GM19238 (cell line): Measurements from ENCODE around the gene USP6.
"Not testable (repeated sequence)": the region's sequence is repeated elsewhere in the genome, so short reads cannot be mapped to it uniquely, and the experiment has no call there.

Experiments
- DNase-seq: peaks from one replicate; pipeline ENCODE4 v3.0.0; 2011; ENCODE audit warnings: low spot score; ENCODE audit not compliant: insufficient read length

Gene USP6

DNA sequence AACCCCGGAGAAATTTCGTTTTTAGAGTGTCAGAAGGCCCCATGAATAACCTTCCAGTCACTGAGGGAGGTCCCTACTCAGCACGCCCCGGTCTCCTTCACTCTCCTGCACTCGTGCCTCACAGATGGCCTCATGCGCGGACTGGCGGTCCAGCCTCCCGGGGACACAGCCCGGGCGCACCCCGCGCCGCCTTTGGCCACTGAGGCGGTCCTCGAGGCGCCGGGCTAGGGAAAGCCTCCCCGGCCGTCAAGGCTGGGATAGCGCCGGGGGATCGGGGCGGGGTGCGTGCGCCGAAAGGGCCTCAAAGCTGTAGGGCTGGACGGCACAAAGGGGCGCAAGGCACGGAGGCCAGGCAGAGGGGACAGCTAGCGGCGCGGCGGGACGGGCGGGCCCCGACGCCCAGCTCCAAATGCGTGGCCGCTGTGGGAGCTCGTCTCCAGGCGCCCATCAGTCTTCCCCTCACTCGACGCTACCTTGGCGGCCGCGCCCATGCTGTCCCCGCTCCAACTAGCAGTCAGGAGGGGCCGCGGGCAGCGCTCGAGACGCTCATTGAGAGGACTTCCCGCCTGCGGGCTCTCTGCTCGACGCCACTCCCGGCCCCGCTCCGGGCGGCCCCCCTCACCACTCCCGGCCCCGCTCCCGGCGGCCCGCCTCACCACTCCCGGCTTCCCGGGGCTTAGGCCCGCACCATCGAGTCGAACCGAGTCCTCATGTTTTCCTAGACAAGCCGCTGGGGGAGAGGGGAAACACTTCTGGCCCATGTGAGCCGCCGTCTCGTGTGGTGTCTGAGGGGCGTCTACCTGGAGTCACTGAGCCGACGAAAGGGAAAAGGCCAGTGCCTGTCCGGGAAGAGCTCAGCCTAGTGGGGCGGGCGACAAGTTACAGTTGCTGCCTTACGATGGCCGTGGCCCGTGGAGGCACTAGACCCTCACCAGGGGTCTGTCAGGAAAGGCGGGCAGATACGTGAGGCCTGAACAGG lies at the start of gene USP6:
USP6 (plus strand) TSS at position 360 of the 979 bp plus-strand sequence. CDS start 14,336 bp downstream, outside the sequence.
- DNase-seq, result no peak

GRCh38 chr17:5068236-5068635 lies 47.6 kb upstream of the USP6 start:
- no peak for DNase-seq

- no peak for DNase-seq
Observed at GRCh38 chr17:5069724-5070123, 46.1 kb upstream of the USP6 start.

DNA sequence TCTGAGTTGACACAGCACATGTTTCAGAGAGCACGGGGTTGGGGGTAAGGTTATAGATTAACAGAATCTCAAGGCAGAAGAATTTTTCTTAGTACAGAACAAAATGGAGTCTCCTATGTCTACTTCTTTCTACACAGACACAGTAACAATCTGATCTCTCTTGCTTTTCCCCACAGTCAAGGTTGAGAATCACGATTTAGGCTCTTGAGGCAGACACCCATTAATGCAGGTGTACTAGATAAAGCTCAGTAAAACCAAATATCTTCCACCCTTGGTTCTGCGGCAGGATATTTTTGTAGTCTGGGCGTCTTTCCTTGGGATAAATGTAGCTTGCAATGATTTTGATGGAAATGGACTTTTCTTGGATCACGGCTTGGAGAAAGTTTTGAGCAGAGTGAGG lies 40.4 kb upstream of the USP6 start:
- not testable (repeated sequence) for DNase-seq

- not testable (repeated sequence) for DNase-seq
Observed at GRCh38 chr17:5077275-5077674, 38.6 kb upstream of the USP6 start.

DNA sequence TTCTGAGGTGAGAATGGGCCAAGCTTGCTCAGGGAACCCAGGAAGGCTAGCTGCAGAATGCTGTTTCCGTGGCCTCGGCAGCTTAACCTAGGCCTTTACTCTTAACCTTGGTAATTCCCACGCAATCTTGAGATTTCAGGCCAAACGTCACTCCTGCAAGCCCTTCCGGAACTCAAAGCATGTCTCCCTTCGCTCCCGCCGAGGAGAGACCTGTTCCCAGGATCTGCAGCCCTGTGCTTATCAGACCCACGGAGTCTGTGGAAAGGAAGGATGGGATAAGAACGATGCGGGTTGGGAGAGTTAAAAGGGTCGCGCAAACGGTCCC lies 38.1 kb upstream of the USP6 start:
- no peak for DNase-seq

GRCh38 chr17:5078106-5079028 lies 37.5 kb upstream of the USP6 start, which contains the start of gene ZFP3:
Gene ZFP3 (plus strand): TSS chr17:5078467. CDS start chr17:5091505, 13,038 bp downstream.
- DNase-seq, result peak; percentile 86

- no peak for DNase-seq
Observed at GRCh38 chr17:5080591-5080990, 35.2 kb upstream of the USP6 start.

GRCh38 chr17:5092218-5093010 lies 23.4 kb upstream of the USP6 start:
- no peak for DNase-seq

DNA sequence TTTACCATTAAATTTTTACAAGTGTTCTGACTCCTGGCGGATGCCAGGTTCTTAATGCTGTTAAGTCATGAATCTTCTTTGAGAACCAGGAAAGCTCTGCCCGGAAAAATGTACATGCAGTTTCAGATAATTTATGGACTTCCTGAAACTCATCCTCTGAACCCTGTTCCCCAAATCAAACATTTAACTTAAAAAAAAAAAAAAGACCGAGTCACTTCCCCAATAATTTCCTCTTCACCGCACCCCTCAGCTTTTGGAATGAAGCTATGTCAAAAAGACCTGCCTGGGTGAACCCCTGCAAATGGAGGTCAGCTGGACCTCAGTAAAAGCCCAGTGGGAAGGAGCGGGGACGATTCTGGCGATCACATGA lies 19.1 kb upstream of the USP6 start:
- no peak for DNase-seq

DNA sequence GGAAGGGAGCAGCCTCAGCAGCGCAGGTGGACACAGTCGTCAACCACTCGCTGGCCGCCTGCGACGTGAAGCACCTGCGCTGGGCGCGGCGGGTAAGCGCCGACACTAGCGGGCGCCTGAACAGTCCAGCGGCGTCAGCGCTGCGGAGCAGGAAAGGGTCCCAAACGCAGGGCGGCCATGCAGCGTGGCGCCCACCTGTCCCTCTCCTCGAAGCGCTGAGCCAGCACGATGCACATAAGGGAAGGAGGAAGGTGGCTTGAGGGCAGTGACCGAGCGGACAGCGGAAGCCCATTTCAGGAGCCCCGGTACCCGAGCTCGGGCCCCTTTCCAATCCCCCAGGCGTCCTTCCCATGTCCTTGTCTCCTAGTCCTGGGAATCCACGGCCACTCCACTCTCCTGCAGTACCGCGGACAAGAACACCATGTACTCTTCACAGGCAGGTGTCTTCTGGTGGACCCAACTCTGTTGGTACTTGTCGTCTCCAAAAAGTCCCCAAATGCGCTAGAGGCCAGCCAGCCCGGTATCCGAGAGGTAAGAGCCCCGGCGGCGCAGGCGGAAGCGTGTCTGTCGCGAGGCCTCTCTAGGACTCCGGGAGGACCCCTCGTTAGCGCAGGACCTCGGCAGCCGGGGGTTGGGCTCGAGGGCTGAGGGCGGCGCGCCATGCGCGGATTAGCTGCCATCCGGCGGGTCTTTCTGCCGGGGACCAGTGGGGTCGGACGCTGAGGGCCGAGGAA lies 18.6 kb upstream of the USP6 start:
- no peak for DNase-seq

DNA sequence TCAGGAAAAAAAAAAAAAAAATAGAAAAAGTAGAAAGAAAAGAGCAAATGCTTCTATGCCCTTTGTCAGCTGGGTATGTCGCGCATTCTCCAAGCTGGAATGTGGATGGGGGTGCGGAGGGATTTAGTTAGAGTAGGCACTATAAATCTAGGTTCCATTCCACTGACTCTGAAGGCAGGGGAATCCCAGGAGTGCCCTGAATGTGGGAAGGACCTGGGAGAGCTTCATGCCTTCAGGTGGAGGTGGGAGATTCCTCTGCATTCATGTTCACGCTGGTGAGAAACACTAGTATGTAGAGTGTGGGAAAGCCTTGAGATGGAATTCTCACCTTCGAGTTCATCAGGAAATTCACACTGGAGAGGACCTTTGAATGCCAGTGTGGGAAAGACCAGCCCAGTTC lies 16.6 kb upstream of the USP6 start:
- DNase-seq, result no peak

GRCh38 chr17:5100832-5101231 lies 15.0 kb upstream of the USP6 start:
- no peak for DNase-seq

DNA sequence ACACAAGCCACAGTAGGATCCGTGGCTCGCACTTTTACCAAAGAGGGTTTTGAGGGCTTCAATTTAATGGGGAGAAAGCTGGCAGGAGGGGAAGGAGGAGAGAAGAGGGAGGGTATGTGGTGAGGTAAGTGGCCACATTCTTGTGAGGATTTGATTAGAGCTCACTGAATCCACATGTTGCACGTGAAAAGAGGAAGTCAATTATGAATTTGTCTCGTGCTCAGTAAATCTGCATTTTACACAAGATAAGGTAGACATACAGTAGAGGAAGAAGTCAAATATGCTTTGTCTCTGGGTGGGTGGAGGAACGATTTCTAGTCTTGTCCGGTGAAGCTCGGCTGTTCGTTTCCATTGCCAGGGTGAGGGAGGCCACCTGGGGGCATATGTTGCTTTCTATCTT lies 5.0 kb upstream of the USP6 start:
- no peak for DNase-seq

DNA sequence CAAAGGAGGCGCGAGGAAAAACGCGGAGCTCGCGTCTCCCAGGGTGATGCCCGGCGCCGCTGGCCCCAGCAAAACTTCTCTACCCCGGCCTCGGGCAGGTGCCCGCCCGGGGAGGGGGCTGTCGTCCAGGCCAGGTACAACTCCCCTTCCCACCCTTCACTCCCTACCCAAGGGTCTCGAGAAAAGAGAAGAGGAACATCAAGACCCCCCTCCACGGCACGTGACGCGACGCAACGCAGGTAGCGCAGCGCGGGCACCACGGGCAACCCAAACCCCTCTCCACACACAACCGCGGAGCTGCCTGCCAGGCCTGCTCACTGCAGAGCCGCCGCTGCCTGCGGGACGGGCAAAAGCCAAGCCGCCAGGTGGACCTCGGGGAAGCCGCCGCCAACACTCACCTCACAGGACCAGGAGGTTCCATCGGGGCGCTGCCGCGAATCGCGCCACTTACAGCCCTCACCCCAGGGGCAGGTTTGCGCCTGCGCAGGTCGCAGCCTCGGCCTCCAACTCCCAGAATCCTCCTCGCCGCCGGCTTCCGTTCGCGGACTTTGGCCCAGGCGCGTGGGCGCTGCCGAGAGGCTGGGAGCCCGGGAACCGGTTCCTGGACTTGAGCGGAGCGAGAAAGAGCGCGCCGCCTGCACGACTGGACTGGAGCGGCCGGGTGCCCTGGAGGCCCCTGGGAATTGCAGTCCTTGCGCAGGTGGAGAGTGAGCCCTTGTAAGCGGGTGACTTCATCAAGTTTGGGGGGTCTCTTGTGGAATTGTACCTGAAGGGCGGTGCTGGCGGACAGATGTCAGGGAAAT lies 4.2 kb upstream of the USP6 start, which contains the start of gene ZNF232:
ZNF232 (minus strand) TSS at position 477 of the 803 bp plus-strand sequence; CDS start at position 421, 56 bp downstream.
- peak; percentile 95 for DNase-seq

DNA sequence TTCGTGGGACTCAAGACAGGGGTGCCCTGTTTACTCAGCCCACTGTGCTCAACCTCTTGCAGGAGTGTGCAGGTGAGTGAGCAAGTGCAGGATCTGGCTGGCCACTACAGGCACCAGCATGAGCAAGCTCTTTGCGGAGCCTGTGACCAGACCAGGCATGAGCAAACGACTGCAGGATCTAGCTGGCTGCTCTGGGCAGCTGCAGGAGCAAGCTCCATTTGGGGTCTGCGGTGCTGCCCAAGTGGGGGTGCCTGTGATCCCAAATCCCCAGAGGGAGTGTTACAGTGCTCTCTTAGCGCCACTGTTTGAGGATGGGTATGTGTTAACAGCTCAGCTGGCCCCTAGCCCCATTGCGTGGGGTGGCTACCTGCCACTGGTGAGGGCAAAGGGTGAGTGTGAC lies 2.4 kb downstream of the USP6 start:
- no peak for DNase-seq

GRCh38 chr17:5120036-5120435 lies 4.2 kb downstream of the USP6 start:
- no peak for DNase-seq

- not testable (repeated sequence) for DNase-seq
Observed at GRCh38 chr17:5120436-5121185, 4.8 kb downstream of the USP6 start.
